K562 (cell line): ENCODE measurements around the gene LDLRAD3. TPM values are rescaled to one million over a fixed set of nuclear protein-coding genes. Genes with fewer than 3 reads are reported as not detected.

Experiments
- ATAC-seq: fragments of 200-7000 bp; cut with Tn5 transposase; 3 replicates; pipeline ENCODE4 v1.9.1; 2020; ENCODE audit warnings: moderate library complexity
- BruUV-seq: library from RNA; stranded (reverse); fragments of 400-500 nt; replicated peaks from 2 replicates; lab custom pipeline; 2021; lab: Mats Ljungman, UMichigan
- CTCF ChIA-PET: fragments of 300-600 bp; formaldehyde crosslinking; extraction: SDS; loops from one replicate; lab custom pipeline; 2021; ENCODE audit warnings: low intra/inter-chr PET ratio; lab: Yijun Ruan, JAX
- POLR2A ChIA-PET: fragments of 300-600, 350-650 bp; sonication (Branson Sonifier 250); formaldehyde crosslinking; extraction: SDS; loops from one replicate; lab custom pipeline; 2021; ENCODE audit warnings: antibody characterized with exemption, inconsistent platforms; lab: Yijun Ruan, JAX
- DNase-seq, 4 experiments: peaks; one replicate each; pipeline versions ENCODE4 v3.0.0 to v3.0.0-alpha.2; 2011 to 2018; ENCODE audit warnings: low spot score in 3 of 4, mixed read lengths in 3 of 4; ENCODE audit errors: extremely low read depth in 1 of 4
- FAIRE-seq: peaks from 2 replicates; lab custom pipeline; 2011; peaks lifted over from hg19 to GRCh38; lab: Jason Lieb, UNC
- H2AFZ ChIP-seq: 2 replicates; pipeline ENCODE4 v1.6.0; 2011; ENCODE audit warnings: low read depth, low read length, control low read depth, inconsistent platforms
- H3K27ac ChIP-seq: fragments of 200-600 bp; 3 replicates; pipeline ENCODE4 v1.8.0; 2011; ENCODE audit warnings: low read depth, mild to moderate bottlenecking, control low read depth, inconsistent platforms, low read length, moderate library complexity, mixed read lengths; ENCODE audit errors: extremely low read depth
- H3K27me3 ChIP-seq, 2 experiments: fragments of 300-600 bp in 1 of 2; 2 replicates in 1 of 2; 3 replicates in 1 of 2; pipeline versions ENCODE4 v1.6.0 to v1.8.0; 2011; ENCODE audit warnings: inconsistent platforms in 2 of 2, low read length in 2 of 2, mild to moderate bottlenecking in 1 of 2, mixed read lengths in 1 of 2, moderate library complexity in 1 of 2; ENCODE audit not compliant: control insufficient read depth in 2 of 2, insufficient read depth in 2 of 2
- H3K36me3 ChIP-seq: fragments of 300-600 bp; 3 replicates; pipeline ENCODE4 v1.8.0; 2011; ENCODE audit warnings: mild to moderate bottlenecking, low read length, inconsistent platforms; ENCODE audit not compliant: control insufficient read depth, insufficient read depth
- H3K4me1 ChIP-seq, 2 experiments: fragments of 200-600 bp in 1 of 2; replicated peaks in 1 of 2; 2 replicates in 1 of 2; 3 replicates in 1 of 2; pipeline versions ENCODE4 v1.5.1 to v1.8.0; 2011; ENCODE audit warnings: inconsistent platforms in 2 of 2, low read length in 2 of 2, mild to moderate bottlenecking in 1 of 2, mixed read lengths in 1 of 2, moderate library complexity in 1 of 2; ENCODE audit not compliant: control insufficient read depth in 2 of 2, insufficient read depth in 2 of 2
- H3K4me2 ChIP-seq: 2 replicates; pipeline ENCODE4 v1.6.1; 2011; ENCODE audit warnings: low read length, control low read depth, inconsistent platforms, mixed read lengths; ENCODE audit not compliant: insufficient read depth
- H3K4me3 ChIP-seq: fragments of 200-600 bp; sonication (generic), shearing (Covaris generic); 2 replicates; pipeline ENCODE4 v1.5.1; 2016; ENCODE audit warnings: control low read depth, inconsistent platforms
- H3K79me2 ChIP-seq: fragments of 200-600 bp; 3 replicates; pipeline ENCODE4 v1.8.0; 2011; ENCODE audit warnings: low read length, inconsistent platforms; ENCODE audit not compliant: control insufficient read depth, insufficient read depth
- H3K9ac ChIP-seq, 2 experiments: 2 replicates each; pipeline versions ENCODE4 v1.6.0 to v1.6.1; 2011; ENCODE audit warnings: low read depth in 2 of 2, low read length in 2 of 2, control low read depth in 1 of 2, inconsistent platforms in 1 of 2, mild to moderate bottlenecking in 1 of 2, mixed read lengths in 1 of 2; ENCODE audit not compliant: insufficient read depth in 1 of 2
- H3K9me1 ChIP-seq: one replicate; pipeline ENCODE4 v1.6.0; 2011; ENCODE audit warnings: inconsistent platforms, mild to moderate bottlenecking, low read length, moderate library complexity; ENCODE audit not compliant: control insufficient read depth, insufficient read depth
- H3K9me3 ChIP-seq: replicated peaks from 2 replicates; pipeline ENCODE4 v1.5.1; 2011; ENCODE audit warnings: low read depth, low read length, inconsistent platforms; ENCODE audit not compliant: control insufficient read depth, insufficient read depth
- H4K20me1 ChIP-seq: replicated peaks from 2 replicates; pipeline ENCODE4 v1.6.1; 2011; ENCODE audit warnings: low read length, inconsistent platforms, mixed read lengths; ENCODE audit not compliant: control insufficient read depth, insufficient read depth
- ADNP ChIP-seq: fragments of 200-800 bp; sonication (Bioruptor generic); IDR thresholded peaks from 2 replicates; pipeline ENCODE4 v1.6.1; 2016; ENCODE audit warnings: missing genetic modification characterization, missing compliant biosample characterization
- BRD4 ChIP-seq: fragments of 200-600 bp; sonication (generic); IDR thresholded peaks from 2 replicates; pipeline ENCODE4 v1.6.1; 2017; ENCODE audit warnings: inconsistent platforms
- CREM ChIP-seq: IDR thresholded peaks from 2 replicates; pipeline ENCODE4 v1.6.1; 2014; ENCODE audit warnings: antibody characterized with exemption, low read depth
- HEY1 ChIP-seq: fragments of 250-450 bp; sonication (Bioruptor Pico); IDR thresholded peaks from 2 replicates; pipeline ENCODE4 v1.5.0; 2020; ENCODE audit warnings: mild to moderate bottlenecking, moderate library complexity, borderline replicate concordance
- HNRNPUL1 ChIP-seq: fragments of 200-400 bp; formaldehyde crosslinking; IDR thresholded peaks from 2 replicates; pipeline ENCODE4 v1.6.1; 2017; ENCODE audit warnings: low read length
- KAT2B ChIP-seq: IDR thresholded peaks from one replicate; pipeline ENCODE4 v1.6.1; 2012; ENCODE audit warnings: low read depth, mild to moderate bottlenecking, control low read depth, inconsistent platforms, low read length, moderate library complexity
- NR1H2 ChIP-seq: sonication (generic); formaldehyde crosslinking; IDR thresholded peaks from 2 replicates; pipeline ENCODE4 v1.4.0; 2020; ENCODE audit warnings: mild to moderate bottlenecking, missing genetic modification reagents
- PRMT5 ChIP-seq: sonication (generic); formaldehyde crosslinking; IDR thresholded peaks from 2 replicates; pipeline ENCODE4 v1.5.0; 2020; ENCODE audit warnings: missing genetic modification reagents
- RCOR1 ChIP-seq, 2 experiments: IDR thresholded peaks; 2 replicates each; pipeline ENCODE4 v1.6.1; 2012; ENCODE audit warnings: low read depth in 2 of 2, low read length in 2 of 2, borderline replicate concordance in 1 of 2, improper control_type of control experiment in 1 of 2
- RFX5 ChIP-seq: IDR thresholded peaks from 2 replicates; pipeline ENCODE4 v1.6.1; 2011; ENCODE audit warnings: low read depth, mild to moderate bottlenecking, improper control_type of control experiment, low read length
- ZNF174 ChIP-seq: fragments of 250-450 bp; sonication (Bioruptor Pico); IDR thresholded peaks from 2 replicates; pipeline ENCODE4 v1.4.0; 2020; ENCODE audit warnings: mild to moderate bottlenecking
- ZNF717 ChIP-seq: fragments of 250-450 bp; sonication (Bioruptor Pico); IDR thresholded peaks from 2 replicates; pipeline ENCODE4 v1.5.0; 2021
- WGBS: fragments of 100-300 bp; shearing (Covaris generic); methylation state at CpG from one replicate; pipeline ENCODE4 v1.1.6; 2016; ENCODE audit warnings: low coverage, mixed read lengths; ENCODE audit not compliant: insufficient coverage; ENCODE audit errors: missing lambda C conversion rate; 5-methylcytosine and 5-hydroxymethylcytosine counted together
- in situ Hi-C: fragments of 300-500 bp; cut with MboI; formaldehyde crosslinking; loops from 4 replicates; pipeline ENCODE4 v1.15.0; 2018; ENCODE audit warnings: inconsistent platforms, mixed read lengths
- intact Hi-C: fragments of 100-400 bp; cut with micrococcal nuclease; formaldehyde crosslinking; loops from 2 replicates; pipeline ENCODE4 v1.14.2; 2022
- polyA plus RNA-seq, 8 experiments: library from polyadenylated mRNA; depleted of rRNA in 4 of 8; stranded (reverse) in 5 of 8; unstranded in 3 of 8; fragments of >200 nt; fragmentation: Nextera tagmentation in 2 of 8; fragmentation: Illumina TruSeq in 1 of 8; extraction: Ambion mirVana in 2 of 8; extraction: Trizol in 1 of 8; gene quantifications; 2 replicates each; pipeline versions ENCODE4 v1.2.1 to v1.2.3, GENCODE V29; 2011 to 2014; ENCODE audit warnings: inconsistent platforms in 1 of 8, missing spikeins in 1 of 8
- total RNA-seq, 7 experiments: library from RNA; depleted of rRNA in 6 of 7; stranded (reverse); fragments of >200 nt in 6 of 7; fragmentation: Illumina TruSeq in 2 of 7; extraction: Trizol in 2 of 7; gene quantifications; 2 replicates each; pipeline versions ENCODE4 v1.2.1 to v1.2.3, GENCODE V29; 2011 to 2021; ENCODE audit warnings: low replicate concordance in 1 of 7
- TF ChIP-seq, protein P1 (sequence below): fragments of 250-450 bp; sonication (Bioruptor Pico); IDR thresholded peaks from 2 replicates; pipeline ENCODE4 v1.4.0; 2020; ENCODE audit warnings: borderline replicate concordance
- TF ChIP-seq, protein P2 (sequence below): fragments of 250-450 bp; sonication (Bioruptor Pico); IDR thresholded peaks from 2 replicates; pipeline ENCODE4 v1.4.0; 2020

Gene LDLRAD3
- total and polyA plus RNA-seq, 9 of the 15 experiments (the other 6 are each of a cell fraction or from before 2014, with no cell fraction given) = 0.73 to 7.2 (median 3.5) TPM

DNA sequence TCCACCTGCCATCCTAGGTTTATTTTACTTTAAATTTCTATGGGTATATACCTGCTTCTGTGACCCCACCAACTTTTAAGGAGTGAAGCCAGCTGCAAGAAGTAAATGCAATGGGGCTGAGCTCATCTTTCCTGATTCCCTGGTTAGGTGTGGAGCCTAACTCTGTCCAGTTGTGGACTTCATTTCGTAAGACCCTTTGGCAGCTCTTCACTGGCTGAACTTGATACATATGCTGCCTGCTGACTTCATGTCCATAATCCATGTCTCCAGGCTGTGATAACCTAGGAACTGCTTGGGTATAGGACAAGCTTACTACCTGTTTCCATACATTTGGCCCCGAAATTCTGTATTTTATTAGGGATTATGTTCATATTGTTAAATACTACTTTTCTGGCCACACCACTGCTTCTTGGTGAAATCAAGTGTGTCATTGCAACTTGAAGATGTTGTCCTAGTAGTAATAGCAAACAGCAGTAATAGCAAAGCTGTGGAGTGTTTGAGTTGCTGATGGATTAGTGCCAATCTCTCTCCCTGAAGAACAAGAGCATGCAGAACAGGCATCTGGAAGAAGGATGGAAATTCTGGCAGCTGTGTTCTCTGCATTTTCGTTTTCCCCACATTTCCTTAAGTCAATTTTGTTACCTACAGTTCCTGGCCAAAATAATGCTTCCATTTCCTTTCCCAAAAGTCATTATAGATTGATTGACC, 31.2 kb downstream of the LDLRAD3 start:
- intact Hi-C loops (no loop called here), in situ Hi-C loops (no loop called here)
- Histone ChIP-seq H3K4me2 (no peak overlapping the region), H2AFZ (no peak overlapping the region), H3K9ac (no peak overlapping the region), H3K36me3 (no peaks in the 10 kb centered on the region), H3K9me3 (no peaks in the 10 kb centered on the region), H3K27me3 (0 out of 5 replicates have a peak, but pooled peaks cover 0 to 2% of the 10 kb centered on the region in 2 experiments), H3K9me1 (no peaks in the 10 kb centered on the region), H3K4me3 (no peak overlapping the region), H3K79me2 (no peaks in the 10 kb centered on the region), H3K4me1 (no peaks in the 10 kb centered on the region), H3K27ac (no peak overlapping the region), H4K20me1 (no peaks in the 10 kb centered on the region)
- POLR2A ChIA-PET = no interaction called here
- ATAC-seq = no peak
- BruUV-seq = no TSS peak
- FAIRE-seq = no peak
- TF ChIP-seq, protein P1, sequence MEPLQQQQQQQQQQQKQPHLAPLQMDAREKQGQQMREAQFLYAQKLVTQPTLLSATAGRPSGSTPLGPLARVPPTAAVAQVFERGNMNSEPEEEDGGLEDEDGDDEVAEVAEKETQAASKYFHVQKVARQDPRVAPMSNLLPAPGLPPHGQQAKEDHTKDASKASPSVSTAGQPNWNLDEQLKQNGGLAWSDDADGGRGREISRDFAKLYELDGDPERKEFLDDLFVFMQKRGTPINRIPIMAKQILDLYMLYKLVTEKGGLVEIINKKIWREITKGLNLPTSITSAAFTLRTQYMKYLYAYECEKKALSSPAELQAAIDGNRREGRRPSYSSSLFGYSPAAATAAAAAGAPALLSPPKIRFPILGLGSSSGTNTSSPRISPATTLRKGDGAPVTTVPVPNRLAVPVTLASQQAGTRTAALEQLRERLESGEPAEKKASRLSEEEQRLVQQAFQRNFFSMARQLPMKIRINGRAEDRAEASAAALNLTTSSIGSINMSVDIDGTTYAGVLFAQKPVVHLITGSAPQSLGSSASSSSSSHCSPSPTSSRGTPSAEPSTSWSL (CRISPR knock-in tag) = no peak
- CTCF ChIA-PET = no interaction called here
- no peak for DNase-seq
- 2% methylated on average over 3 of the region's 3 CpGs for WGBS

DNA sequence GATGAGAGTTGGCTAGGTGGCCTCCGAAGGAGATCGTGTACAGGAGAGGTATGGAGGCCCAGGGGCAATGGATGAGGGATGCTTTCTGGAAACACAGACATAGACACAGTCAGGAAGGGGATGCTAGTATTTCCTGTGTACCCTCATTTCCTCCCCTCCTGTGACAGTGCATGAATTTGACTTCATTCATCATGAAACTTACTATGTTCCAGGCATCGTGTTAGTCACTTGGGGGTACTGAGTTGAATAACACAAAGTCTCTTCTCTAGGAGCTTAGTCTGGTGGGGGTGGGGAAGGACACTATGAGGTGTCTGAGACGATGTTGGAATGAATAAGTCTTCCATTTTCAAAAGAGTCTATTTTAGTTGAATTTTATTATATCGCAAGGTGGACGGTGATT, 32.6 kb downstream of the LDLRAD3 start:
- 30% methylated on average over 6 of the region's 6 CpGs for WGBS
- no TSS peak for BruUV-seq
- no peak overlapping the region for H3K27ac ChIP-seq
- no peaks in the 10 kb centered on the region for H4K20me1 ChIP-seq
- H3K9me1 ChIP-seq = no peaks in the 10 kb centered on the region
- H3K36me3 ChIP-seq = no peaks in the 10 kb centered on the region
- H3K79me2 ChIP-seq = no peaks in the 10 kb centered on the region
- in situ Hi-C loops (no loop called here), intact Hi-C loops (no loop called here)
- H3K27me3 ChIP-seq = peaks cover 1 to 3% of the 10 kb centered on the region in 2 experiments; a peak in 1 of 5 replicates
- H3K4me3 ChIP-seq = no peak overlapping the region
- H2AFZ ChIP-seq = no peak overlapping the region
- ATAC-seq (no peak), FAIRE-seq (no peak), DNase-seq (no peak)
- CTCF ChIA-PET = no interaction called here
- H3K9ac ChIP-seq = no peak overlapping the region
- no peaks in the 10 kb centered on the region for H3K4me1 ChIP-seq
- H3K4me2 ChIP-seq = no peak overlapping the region
- H3K9me3 ChIP-seq = no peaks in the 10 kb centered on the region
- POLR2A ChIA-PET = interaction anchor here (0.6 kb wide), 1 partner anchor 96 kb away, joined by 3 read pairs; no protein-coding TSS in a partner anchor
- no peak for TF ChIP-seq ZNF174 (CRISPR knock-in tag)
- no peak for TF ChIP-seq RCOR1 (IDR thresholded peaks at IDR 0.05; ENCODE audit: borderline replicate concordance in 1 of 2, low read depth in 2 of 2, low read length in 2 of 2)
- no peak for TF ChIP-seq HEY1 (CRISPR knock-in tag)
- no peak for TF ChIP-seq ZNF717 (CRISPR knock-in tag)
- TF ChIP-seq, protein P2, sequence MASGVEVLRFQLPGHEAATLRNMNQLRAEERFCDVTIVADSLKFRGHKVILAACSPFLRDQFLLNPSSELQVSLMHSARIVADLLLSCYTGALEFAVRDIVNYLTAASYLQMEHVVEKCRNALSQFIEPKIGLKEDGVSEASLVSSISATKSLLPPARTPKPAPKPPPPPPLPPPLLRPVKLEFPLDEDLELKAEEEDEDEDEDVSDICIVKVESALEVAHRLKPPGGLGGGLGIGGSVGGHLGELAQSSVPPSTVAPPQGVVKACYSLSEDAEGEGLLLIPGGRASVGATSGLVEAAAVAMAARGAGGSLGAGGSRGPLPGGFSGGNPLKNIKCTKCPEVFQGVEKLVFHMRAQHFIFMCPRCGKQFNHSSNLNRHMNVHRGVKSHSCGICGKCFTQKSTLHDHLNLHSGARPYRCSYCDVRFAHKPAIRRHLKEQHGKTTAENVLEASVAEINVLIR (CRISPR knock-in tag) = no peak
- TF ChIP-seq PRMT5 (CRISPR knock-in tag) = no peak
- TF ChIP-seq BRD4 = no peak
- TF ChIP-seq NR1H2 (CRISPR knock-in tag) = no peak
- TF ChIP-seq RFX5 = no peak
- no peak for TF ChIP-seq ADNP (tag)
- no peak for TF ChIP-seq CREM
- no peak for TF ChIP-seq KAT2B
- TF ChIP-seq HNRNPUL1 = no peak
